HG03442 (cell line): ENCODE results near the gene FRAT2.
A peak's percentile ranks its signal among the peaks of the same experiment; 100 is the strongest.
"Not testable (repeated sequence)": the region's sequence is repeated elsewhere in the genome, so short reads cannot be mapped to it uniquely, and the experiment has no call there.

ENCODE experiments used
- ATAC-seq: cut with Tn5 transposase; IDR thresholded peaks from one replicate; pipeline ENCODE4 v1.9.1; 2021; ENCODE audit warnings: mild to moderate bottlenecking, moderate library complexity; ENCODE audit not compliant: unreplicated experiment

FRAT2 gene

DNA sequence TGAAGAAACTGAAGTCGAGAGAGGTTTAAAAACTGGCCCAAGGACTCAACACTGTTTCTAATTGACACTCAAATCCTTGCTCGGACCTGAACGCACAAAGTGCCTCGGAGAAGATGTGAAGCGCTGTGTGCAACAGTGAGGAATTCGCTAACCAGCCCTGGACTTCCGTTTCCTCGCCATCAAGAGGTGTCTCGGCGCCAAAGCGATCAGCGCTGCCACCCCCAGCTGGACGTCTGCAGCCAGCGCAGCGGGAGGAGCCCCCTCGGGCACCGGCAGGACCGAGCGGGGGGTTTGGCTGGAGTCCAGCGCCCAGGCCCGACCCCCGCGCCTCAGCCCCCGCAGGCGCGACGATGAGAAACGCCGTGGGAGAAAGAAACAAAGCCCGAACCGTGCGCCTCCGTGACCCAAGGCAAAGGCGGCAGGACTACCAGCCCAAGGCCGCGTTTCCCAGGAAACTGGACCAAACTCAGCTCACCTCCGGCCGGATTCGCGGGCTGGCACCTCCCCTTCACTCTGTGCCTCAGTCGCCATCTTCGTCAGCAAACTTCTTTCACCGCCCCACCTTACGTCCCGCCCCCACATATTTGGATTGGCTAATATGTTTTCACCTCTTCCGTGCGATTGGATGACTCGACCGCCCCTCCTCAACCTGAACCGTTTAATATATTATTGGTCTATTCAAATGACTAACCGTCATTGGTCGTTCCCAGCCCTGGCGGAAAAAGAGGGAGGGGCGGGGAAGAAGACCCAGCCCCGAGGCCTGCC is 42.2 kb downstream of the FRAT2 start, which contains the start of gene ARHGAP19:
Gene ARHGAP19 (minus strand): TSS at position 541 of the 765 bp plus-strand sequence. CDS start 10 bp downstream, at position 531.
- ATAC-seq = peak; percentile 93

DNA sequence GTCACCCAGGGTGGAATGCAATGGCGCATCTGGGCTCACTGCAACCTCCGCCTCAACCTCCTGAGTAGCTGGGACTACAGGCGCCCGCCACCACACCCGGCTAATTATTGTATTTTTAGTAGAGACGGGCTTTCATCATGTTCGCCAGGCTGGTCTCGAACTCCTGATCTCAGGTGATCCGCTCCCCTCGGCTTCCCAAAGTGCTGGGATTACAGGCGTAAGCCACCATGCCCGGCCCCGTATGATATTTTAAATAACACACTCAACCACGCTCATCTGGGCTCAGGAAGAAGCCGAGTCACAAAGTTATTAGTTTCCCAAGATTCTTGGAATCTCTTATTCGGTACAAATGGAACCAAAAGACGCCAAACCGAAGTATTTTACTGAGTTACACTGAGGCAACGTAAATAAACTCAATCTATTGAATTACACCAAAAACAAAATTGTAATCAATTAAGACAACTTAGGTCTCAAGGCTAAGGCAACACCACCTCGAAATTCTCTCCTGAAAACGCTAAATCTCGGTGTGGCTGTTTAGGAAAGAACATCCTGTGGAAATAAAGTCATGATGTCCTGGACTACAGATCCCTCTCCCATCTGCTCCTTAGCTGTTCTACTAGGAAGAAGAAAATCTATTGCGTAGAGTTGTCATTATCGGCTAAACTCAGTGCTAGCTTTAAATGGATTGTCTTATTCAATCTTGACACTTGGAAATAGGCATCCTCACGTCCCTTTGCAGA is 43.0 kb downstream of the FRAT2 start:
- ATAC-seq = no peak

DNA sequence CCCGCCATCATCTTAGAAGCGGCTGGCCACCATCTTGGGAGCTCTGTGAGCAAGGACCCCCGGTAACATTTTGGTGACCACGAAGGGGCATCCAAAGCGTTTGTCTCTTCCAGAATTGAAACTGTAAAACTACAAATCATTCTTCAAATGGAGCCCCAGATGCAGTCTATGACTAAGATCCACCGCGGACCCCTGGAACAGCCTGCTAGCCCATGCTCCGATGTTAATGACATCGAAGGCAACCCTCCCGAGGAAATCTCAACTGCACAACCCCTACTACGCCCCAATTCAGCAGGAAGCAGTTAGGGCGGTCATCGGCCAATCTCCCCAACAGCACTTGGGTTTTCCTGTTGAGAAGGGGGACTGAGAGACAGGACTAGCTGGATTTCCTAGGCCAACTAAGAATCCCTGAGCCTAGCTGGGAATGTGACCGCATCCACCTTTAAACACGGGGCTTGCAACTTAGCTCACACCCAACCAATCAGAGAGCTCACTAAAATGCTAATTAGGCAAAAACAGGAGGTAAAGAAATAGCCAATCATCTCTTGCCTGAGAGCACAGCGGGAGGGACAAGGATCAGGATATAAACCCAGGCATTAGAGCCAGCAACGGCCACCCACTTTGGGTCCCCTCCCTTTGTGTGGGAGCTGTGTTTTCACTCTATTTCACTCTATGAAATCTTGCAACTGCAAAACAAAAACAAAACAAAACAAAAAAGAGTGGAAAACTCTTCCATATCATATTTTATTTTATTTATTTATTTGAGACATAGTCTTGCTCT is 43.8 kb downstream of the FRAT2 start:
- ATAC-seq = not testable (repeated sequence)

DNA sequence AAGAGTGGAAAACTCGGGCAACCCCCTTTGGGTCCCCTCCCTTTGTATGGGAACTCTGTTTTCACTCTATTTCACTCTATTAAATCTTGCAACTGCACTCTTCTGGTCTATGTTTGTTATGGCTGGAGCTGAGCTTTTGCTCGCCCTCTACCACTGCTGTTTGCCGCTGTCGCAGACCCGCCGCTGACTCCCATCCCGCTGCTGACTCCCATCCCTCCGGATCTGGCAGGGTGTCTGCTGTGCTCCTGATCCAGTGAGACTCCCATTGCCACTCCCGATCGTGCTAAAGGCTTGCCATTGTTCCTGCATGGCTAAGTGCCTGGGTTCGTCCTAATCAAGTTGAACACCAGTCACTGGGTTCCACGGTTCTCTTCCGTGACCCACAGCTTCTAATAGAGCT is 44.5 kb downstream of the FRAT2 start:
- ATAC-seq = not testable (repeated sequence)
